HG03571 (cell line): Measurements from ENCODE around the gene PLD1.
"Not testable (repeated sequence)": the region's sequence is repeated elsewhere in the genome, so short reads cannot be mapped to it uniquely, and the experiment has no call there.

Experiments
- ATAC-seq: cut with Tn5 transposase; IDR thresholded peaks from one replicate; pipeline ENCODE4 v1.9.1; 2021; ENCODE audit not compliant: unreplicated experiment

PLD1 gene

GRCh38 chr3:171565481-171566058 lies 244.7 kb downstream of the PLD1 start:
- no peak for ATAC-seq

GRCh38 chr3:171564748-171565480 lies 245.4 kb downstream of the PLD1 start:
- ATAC-seq = no peak

- ATAC-seq = no peak
Observed at GRCh38 chr3:171563298-171563697, 247.0 kb downstream of the PLD1 start.

DNA sequence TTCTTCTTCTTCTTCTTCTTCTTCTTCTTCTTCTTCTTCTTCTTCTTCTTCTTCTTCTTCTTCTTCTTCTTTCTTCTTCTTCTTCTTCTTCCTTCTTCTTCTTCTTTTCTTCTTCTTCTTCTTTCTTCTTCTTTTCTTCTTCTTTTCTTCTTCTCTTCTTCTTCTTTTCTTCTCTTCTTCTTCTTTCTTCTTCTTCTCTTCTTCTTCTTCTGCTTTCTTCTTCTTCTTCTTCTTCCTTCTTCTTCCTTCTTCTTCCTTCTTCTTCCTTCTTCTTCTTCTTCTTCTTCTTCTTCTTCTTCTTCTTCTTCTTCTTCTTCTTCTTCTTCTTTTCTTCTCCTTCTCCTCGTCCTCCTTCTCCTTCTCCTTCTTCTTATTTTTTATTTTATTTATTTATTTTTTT lies 247.8 kb downstream of the PLD1 start:
- ATAC-seq = not testable (repeated sequence)

DNA sequence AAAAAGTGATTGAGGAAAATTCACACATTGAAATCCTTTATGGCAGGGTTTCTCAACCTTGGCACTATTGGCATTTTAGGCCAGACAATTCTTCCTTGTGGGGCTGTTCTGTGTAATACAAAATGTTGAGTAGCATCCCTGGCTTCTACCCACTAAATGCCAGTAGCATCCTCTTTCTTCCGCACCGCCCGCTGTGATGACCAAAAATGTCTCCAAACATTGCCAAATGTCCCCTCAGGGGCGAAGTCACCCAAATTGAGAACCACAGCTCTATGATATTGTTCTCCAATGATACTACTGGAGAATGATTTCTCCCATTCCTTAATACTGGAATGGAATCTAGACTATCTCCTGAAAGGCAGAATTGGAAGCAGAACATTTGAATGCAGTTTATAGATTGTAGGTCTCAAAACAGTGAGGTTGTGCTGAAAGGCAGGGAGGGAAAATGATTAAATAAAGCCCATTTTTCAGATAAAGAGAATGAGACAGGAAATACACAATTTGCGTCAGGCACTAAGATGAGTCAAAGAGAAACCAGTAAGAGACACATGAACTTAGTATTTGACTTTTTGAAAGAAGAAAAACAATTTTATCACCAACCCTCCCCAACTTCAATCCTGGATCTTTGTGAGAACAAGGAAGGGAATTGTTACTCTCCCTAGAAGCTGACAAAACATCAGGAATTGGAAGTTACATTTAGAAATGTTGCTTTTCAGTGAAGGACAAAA lies 248.5 kb downstream of the PLD1 start:
- ATAC-seq = no peak

GRCh38 chr3:171559586-171559985 lies 250.7 kb downstream of the PLD1 start:
- ATAC-seq = no peak

- ATAC-seq = no peak
Observed at GRCh38 chr3:171558188-171558696, 252.0 kb downstream of the PLD1 start.

GRCh38 chr3:171557173-171557572 lies 253.1 kb downstream of the PLD1 start:
- ATAC-seq = no peak

- ATAC-seq = no peak
Observed at GRCh38 chr3:171556574-171557145, 253.6 kb downstream of the PLD1 start.

- no peak for ATAC-seq
Observed at GRCh38 chr3:171556148-171556547, 254.1 kb downstream of the PLD1 start.

DNA sequence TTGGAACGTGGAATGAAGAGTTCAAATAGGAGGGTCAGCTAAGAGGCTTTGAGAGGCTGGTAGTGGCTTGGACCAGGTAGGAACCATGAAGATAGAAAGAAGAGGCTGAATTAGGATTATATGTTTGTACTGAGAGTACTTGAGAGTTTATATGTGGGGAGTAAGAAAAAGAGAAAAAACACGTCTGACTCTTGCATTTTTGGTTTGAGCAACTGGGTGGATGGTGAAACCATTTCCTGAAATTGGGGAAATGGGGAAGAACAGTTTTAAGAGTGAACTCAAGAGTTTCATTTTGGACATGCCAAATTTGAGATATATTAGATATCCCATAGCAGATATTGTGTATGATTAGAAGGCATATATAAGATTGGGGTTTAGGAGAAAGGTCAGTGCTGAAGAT lies 257.2 kb downstream of the PLD1 start:
- ATAC-seq = no peak

- ATAC-seq = no peak
Observed at GRCh38 chr3:171552531-171552930, 257.8 kb downstream of the PLD1 start.

- no peak for ATAC-seq
Observed at GRCh38 chr3:171551296-171551695, 259.0 kb downstream of the PLD1 start.
